PC-9 (cell line): ENCODE data around the gene TEC.

Source experiments
- CTCF ChIP-seq: fragments of 200-600 bp; sonication (generic); conservative IDR thresholded peaks from 2 replicates; pipeline ENCODE4 v1.6.1; 2017; ENCODE audit warnings: mixed run types, antibody characterized with exemption, mild to moderate bottlenecking, moderate library complexity
- EZH2 ChIP-seq: fragments of 200-600 bp; sonication (generic); IDR thresholded peaks from 2 replicates; pipeline ENCODE4 v1.8.0; 2017; ENCODE audit warnings: antibody characterized with exemption, low read depth

- no peak for TF ChIP-seq CTCF
- no peak for TF ChIP-seq EZH2
Observed at GRCh38 chr4:48169636-48170035, 100.0 kb downstream of the TEC start.
